Subcutaneous adipose tissue (tissue), 4 donors: ENCODE measurements around the gene CCNL2. TPM values are rescaled to one million over a fixed set of nuclear protein-coding genes. Genes with fewer than 3 reads are reported as not detected.

Source experiments
- total RNA-seq, 4 donors: library from RNA; depleted of rRNA; stranded (reverse); fragments of >200 nt; gene quantifications; one replicate each; pipeline ENCODE4 v1.1.0, GENCODE V29; 2016
- TF ChIP-seq, protein P1 (sequence below): fragments of 450-650 bp; IDR thresholded peaks from one replicate; pipeline ENCODE4 v1.5.1; 2016; ENCODE audit warnings: low read depth, mild to moderate bottlenecking, control low read depth, antibody characterized with exemption, moderate library complexity

The CCNL2 gene
- total RNA-seq, 4 donors from 2014 or later: 146 to 268 (median 194) TPM

DNA sequence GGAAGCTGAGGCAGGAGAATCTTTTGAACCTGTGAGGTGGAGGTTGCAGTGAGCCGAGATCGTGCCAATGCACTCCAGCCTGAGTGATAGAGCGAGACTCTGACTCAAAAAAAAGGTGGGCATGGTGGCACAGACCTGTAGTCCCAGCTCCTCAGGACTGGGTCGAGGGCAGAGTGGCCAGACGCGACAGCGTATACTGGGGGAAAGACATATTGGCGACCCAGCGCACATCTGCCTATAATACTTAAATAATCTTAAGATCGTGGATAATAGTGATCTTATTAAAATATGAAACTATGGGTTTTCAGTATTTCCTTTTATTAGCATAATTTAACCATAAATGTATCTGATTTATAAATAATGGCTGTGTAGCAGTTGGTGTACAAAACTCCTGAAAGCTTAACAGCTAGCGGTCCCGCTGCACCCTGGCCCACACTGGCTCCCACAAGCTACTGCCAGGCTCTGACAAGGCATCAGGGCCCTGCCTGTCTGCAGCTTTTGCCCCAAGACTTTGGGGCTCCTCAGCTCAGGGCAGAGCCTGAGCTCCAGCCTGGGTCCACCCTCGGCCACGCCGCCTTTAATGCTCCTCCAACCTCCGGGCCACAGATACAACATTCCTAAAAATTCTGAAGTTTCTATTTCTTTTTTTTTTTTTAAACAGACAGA is 21.5 kb downstream of the CCNL2 start:
- TF ChIP-seq, protein P1, sequence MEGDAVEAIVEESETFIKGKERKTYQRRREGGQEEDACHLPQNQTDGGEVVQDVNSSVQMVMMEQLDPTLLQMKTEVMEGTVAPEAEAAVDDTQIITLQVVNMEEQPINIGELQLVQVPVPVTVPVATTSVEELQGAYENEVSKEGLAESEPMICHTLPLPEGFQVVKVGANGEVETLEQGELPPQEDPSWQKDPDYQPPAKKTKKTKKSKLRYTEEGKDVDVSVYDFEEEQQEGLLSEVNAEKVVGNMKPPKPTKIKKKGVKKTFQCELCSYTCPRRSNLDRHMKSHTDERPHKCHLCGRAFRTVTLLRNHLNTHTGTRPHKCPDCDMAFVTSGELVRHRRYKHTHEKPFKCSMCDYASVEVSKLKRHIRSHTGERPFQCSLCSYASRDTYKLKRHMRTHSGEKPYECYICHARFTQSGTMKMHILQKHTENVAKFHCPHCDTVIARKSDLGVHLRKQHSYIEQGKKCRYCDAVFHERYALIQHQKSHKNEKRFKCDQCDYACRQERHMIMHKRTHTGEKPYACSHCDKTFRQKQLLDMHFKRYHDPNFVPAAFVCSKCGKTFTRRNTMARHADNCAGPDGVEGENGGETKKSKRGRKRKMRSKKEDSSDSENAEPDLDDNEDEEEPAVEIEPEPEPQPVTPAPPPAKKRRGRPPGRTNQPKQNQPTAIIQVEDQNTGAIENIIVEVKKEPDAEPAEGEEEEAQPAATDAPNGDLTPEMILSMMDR: no peak

DNA sequence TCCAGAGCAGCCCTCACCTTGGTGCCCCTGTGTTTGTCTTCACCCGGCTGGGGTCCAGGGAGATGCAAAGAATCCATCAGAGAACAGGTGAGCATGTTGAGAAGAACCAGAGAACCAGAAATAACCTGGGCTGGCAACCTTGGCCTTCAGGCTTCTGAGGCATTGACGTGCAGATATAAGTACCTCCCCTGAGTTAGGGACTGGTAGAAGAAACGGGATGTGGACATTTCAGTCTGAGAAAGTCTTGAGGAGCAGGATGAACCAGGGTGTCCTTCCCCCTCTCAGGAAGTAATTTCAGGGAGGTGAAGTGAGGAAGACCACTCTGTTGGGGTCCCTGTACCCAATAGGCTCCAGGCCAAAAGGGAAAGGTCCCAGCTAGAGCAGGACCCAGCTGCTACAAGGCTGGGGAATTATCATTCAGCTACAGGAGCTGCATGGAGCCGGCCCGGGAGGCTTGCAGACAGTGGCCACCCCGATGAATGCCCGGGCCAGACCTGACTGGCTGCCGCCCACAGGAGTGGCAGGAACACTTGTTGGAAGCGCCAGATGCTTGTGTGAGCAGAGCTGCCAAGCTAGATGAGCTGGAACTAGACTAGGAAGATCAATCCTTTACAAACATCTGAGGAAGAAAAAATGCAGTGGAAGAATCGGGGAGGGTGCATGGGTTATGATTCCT is 22.4 kb downstream of the CCNL2 start:
- TF ChIP-seq, protein P1: no peak

DNA sequence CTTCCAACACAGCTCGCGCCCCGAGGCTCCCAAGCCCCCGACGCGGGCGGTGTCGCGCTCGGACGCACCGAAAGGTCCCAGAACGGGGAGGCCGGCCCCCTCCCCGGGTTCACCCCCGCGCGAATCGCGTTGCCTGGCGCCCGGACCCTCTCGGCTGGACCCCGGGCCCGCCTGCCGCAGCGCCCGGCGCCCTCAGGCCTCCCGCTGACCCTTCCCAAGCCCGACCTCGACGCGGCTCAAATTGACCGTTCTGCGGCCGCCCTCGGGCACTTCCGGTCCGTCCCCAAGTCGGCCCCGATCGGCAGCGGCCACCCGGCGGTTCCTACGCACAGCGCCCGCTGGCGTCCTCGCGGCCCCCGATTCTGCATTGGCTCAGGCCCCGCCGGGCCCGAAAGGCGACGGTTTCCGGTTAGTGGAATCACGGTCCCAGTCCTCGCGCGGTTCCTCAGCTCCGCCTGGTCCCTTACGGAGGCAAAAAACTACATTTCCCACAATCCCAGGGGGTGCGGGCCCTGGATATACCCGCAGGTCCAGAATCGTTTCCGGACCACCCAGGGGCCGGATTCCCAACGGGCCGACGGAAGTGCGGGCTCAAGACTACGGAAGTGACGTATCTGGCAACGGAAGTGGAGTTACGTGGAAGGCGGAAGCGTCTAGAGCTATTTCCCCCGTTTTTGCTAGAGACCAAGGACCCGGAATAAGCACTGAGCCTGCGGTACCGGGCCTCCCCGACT is 24.0 kb downstream of the CCNL2 start, which contains the start of gene AURKAIP1:
AURKAIP1 (minus strand) TSS at position 279 of the 734 bp plus-strand sequence. CDS start 451 bp downstream, outside the sequence.
- TF ChIP-seq, protein P1: no peak

DNA sequence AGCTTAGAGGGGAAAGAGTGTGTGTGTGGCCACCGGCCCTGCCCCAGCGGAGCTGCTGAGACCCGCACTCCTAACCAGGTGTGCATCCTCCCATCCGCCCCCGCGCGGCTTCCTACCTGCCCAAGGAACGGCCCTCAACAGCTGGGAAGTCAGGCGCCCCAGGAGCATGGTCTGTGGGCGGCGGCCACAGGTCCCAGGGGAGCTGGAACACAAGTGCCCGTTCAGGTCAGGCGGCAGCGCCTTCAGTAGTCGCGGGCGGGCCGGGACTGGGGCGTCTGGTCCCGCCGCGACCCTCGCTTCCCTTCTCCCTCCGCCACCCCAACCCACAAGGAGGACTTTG is 24.6 kb downstream of the CCNL2 start:
- TF ChIP-seq, protein P1: no peak

DNA sequence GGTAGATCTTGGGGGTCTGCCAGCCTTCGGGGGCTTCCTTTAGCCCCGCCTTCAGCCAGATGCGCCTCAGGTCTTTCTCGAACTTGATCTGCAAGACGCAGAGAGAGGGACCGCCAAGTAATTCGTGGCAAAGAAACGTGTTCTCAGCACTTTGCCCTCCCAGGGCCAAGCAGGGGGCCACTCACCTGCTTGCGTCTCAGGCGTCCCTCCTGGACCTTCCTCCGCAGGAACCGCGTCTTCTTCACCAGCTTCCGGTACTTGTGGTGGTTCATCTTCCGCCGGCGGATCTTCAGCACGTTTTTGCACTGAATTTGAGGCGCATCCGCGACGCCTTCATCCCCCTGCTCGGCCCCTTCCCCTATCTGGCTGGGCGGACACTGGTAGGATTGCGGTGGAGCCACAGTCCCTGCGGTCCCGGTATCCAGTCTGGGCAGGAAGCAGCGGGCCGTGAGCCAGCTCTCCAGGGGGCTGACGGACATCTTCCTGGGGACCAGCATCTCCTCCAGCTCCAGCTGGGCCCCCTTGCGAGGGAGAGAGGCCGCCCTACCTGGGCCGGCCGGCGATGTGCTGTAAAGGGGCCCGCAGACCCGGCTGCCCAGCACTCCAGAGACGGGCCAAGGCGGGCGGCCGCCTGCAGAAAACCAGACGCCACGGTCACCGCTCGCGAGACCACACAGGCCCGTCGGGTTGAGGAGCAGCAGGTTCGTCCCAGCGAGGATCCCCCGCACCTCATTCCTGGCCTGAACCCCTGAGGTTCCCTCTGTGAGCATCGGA is 25.1 kb downstream of the CCNL2 start:
- TF ChIP-seq, protein P1: no peak

DNA sequence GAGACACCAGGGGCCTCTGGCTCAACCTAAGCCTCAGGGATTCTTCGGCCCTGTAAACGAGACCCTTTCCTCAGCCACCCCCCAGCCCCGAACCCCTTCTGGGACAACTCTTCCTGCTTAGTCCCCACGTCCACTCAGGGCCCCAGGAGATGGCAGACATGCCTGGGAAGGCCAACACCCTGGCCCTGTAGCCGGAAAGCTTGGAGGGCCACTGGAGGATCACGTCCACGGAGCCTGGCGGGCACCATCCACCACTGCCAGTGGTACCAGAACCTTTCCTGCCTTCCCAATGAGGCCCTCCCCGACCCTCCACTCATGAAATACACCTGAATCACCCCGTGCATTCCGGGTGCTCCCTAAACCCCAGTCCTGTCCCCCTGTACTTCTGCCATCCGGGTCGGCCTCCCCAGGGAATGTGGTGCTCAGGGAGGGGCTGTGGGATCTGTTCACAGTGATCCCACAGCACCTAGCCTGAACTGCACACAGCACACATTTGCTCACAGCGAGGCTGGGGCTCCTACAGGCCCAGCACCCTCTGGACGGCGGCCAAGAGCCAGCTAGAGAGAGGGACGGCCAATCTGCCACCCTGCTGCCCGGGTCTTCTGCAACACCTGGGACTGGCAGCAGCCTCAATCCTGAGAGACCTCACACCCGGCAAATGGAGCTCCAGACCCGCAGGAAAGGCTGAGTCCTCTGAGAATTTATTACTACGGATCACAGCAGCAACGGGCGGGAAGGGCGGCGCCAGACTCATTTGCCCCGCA is 25.9 kb downstream of the CCNL2 start:
- TF ChIP-seq, protein P1: no peak
